GM20000 (cell line): ENCODE data around the gene CHD2.
"Not testable (repeated sequence)": the region's sequence is repeated elsewhere in the genome, so short reads cannot be mapped to it uniquely, and the experiment has no call there.

Experiments used
- DNase-seq: peaks from one replicate; pipeline ENCODE4 v3.0.0; 2012; ENCODE audit warnings: low spot score
- CTCF ChIP-seq: IDR thresholded peaks from 2 replicates; pipeline ENCODE4 v1.5.1; 2012; ENCODE audit warnings: mild to moderate bottlenecking, control low read depth; ENCODE audit errors: extremely low read depth, missing control alignments

The CHD2 gene

GRCh38 chr15:93033434-93034045, 133.4 kb downstream of the CHD2 start:
- no peak for TF ChIP-seq CTCF
- peak; percentile 15 for DNase-seq

GRCh38 chr15:93034512-93034911, 134.4 kb downstream of the CHD2 start:
- TF ChIP-seq CTCF, result no peak
- DNase-seq, result no peak

GRCh38 chr15:93035092-93035915, 135.2 kb downstream of the CHD2 start:
- peak; percentile 16 for DNase-seq
- TF ChIP-seq CTCF, result peak; percentile 14

- TF ChIP-seq CTCF, result peak; percentile 50
- peak; percentile 84 for DNase-seq
Measured at GRCh38 chr15:93035953-93036810, 136.1 kb downstream of the CHD2 start.

GRCh38 chr15:93036951-93037819, 137.1 kb downstream of the CHD2 start:
- no peak for TF ChIP-seq CTCF
- DNase-seq, result peak; percentile 15

GRCh38 chr15:93037820-93038705, 137.9 kb downstream of the CHD2 start:
- no peak for TF ChIP-seq CTCF
- DNase-seq, result no peak

GRCh38 chr15:93039562-93040287, 139.6 kb downstream of the CHD2 start:
- not testable (repeated sequence) for DNase-seq
